Daoy (cell line): ENCODE data around the gene PAX5. TPM values are rescaled to one million over a fixed set of nuclear protein-coding genes. Genes with fewer than 3 reads are reported as not detected.

ENCODE experiments used
- total RNA-seq: library from RNA; depleted of rRNA; stranded (reverse); fragments of >200 nt; shearing (Covaris generic); gene quantifications from 2 replicates; pipeline ENCODE4 v1.2.3, GENCODE V29; 2014; rRNA removed

PAX5 gene
- total RNA-seq, 1 experiment from 2014 or later = 0.17 TPM

Other genes with a start within 250 kb of the PAX5 start
- gene ZCCHC7, start 86.3 kb upstream of the PAX5 start, total RNA-seq = 15.9 and 21.7 TPM in 2 replicates